ENCODE measurements around the gene COL4A1.

- TF ChIP-seq CTCF (IDR thresholded peaks at IDR 0.05; ENCODE audit: insufficient read depth, low read length) = no peak
- TF ChIP-seq POLR2AphosphoS5 (IDR thresholded peaks at IDR 0.05; ENCODE audit: low read depth) = no peak
Observed at GRCh38 chr13:110156301-110157049, 150.5 kb downstream of the COL4A1 start.
